SIG-M5 treated with dmso at 0.1 percent for 504 hours (cell line): ENCODE results near the gene LBX2.

Experiments used
- DNase-seq: peaks from one replicate; lab custom pipeline; 2025; ENCODE audit not compliant: unreplicated experiment; lab: John Stamatoyannopoulos, UW

The LBX2 gene

DNA sequence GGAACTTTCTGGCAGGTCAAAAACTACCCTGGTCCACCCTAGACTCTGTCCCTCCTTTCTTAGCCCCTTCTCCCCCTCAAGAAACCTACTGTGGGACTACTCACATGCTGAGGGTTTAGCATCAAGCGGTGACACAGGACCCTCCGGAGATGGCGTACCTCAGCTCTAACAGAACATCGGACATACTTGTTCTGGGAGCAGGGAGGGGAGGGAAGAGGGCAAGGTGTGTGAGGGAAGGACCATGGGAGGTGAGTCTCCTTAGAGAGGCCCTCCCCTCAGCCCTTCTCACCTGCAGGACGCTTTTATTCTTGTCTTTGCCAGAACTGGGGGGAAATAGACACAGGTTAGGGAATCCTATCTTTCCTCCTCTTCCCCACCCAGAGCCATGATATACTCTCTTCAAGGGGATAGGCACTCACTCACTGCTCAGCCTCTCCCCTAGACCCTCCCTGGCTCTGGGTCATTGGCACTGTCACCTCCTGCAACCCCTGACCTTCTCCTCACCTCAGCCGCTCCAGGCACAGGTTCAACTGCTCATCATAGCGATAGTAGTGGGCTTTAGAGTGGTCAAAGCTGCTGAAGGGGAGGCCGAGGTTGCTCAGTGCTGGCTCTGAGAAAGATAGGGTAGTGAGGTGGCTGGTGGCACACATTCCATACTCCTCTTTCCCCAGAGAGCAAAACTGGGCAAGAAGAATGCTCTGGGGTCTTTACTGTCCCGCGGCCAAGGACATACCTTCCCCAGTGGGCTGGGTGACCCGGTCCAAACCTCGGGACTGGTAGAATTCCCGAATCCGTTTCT is 6.2 kb upstream of the LBX2 start:
- DNase-seq: no peak

DNA sequence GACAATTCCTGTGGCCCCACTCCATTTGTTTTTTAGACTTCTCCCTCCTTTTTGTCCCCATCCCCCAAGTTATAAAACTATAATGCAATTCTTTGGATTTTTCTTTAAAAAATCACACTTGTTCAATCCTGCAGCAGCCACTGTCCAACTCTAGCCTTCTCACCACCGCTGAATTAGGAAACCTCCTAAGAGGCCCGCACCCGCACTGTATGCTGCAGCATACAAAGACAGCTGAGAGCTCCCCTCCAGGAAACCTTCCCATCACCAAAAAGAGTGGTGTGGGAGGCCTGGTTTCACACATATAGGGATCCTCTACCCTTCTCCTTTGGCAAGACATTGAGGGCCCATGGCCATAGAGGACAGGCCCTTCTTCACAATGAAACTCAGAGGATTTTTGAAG is 5.2 kb upstream of the LBX2 start:
- DNase-seq: no peak

DNA sequence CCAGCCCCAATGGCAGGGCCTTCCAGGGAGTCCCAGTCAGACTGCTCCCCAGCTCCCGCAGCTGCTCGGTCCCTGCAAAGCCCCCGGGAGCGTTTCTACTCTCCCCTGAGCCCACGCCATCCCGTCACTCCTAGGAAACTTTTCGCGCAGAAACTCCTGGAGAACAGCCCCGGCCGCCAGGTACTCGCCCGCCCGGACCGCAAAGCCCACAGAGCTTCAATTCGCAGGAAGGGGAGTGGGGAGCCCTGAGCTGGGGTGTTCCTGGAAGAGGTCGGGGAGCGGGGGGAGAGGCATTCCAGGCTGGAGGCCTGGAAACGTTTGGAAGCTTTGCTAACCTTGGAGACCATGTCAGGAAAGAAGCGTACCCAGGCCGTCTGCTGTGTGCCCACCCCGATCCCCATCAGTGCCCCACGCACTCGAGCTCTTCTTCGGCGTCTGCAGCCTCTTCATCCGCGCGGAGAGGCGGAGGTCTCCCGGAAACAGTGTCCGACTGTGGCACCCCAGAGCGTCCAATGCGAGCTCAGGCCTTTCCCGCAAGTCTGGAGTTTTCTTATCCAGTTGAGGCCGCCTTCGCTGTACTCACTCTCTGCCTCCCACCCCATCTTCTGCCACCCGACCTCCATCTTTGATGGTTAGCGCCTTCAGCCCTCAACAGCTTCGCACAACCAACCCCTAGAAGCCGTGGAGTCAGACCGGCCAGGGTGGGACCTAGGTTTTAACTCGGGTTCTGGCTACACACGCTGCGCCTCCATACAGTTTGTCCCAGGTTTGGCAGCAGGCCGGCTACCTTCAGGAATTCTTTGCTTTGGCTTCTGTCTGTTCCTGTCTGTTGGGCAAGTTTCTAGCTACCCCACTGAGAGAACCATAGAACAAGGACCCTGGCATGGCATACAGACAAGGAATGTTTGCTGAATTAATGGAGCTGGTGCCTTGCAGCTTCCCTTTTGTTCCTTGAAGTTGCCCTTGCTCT is 4.4 kb upstream of the LBX2 start:
- DNase-seq: no peak

DNA sequence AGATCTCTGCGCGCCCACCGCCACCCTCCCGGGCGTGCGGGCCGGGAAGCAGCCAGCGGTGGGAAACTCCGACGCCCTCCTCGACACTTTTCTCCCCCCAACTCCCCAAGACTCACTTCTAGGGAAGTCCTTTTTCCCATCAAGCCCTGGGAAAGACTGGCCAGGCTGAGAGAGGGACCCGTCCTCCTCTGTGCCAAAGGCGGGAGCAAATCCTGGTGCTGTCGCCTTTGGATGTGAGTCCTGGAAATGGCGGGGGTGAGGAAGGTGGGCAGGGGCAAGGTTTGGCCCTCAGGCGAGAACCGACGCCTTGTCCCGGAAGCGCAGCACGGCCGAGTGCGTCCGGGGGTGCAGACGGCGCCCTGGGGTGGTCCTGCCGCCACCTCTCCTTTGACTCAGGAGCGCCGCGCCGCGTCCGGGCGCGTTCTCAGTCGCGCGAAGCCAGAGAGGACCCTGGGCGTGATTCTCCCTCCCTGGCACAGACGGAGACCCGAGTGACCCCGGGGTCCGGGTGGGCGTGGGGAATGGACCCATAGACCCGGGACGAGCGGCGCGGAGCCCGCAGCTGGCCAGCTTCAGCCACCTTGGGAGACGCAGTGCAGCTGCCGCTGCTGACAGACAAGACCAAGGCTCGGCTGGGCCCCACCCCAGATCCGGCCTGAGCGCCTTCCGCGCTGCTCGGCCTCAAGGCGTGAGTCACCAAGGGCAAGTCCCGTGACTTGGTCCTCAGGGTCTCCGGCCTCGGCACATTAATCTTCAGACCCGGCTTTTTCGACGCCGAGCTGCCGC is 3.5 kb upstream of the LBX2 start:
- peak; percentile 45 for DNase-seq

DNA sequence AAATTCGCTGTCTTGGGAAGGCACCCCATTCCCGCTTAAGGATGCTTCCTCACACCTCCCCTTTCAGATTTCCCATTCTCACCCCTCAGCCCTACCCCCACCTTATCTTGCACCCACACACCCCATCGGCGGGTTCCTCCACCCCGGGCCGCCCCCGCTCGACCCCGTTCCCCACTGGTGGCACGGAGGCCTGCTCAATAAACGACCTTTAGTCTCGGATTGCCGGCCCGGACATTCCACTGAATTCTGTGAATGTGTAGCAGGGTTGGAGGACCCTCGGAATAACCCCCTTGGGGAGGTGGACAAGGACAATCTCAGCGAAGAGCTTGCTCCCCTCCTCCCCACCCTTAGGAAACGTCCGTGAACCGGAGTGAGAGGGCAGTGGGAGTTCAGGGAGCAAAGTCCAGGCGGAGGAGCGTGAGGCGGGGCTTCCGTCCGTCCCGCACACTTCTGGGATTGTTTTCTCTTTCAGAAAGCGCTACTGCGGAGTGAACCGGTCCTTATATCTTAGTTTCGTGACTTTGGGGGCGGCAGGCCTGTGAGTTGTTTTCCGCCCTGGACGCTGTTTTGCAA is 2.8 kb upstream of the LBX2 start:
- DNase-seq: no peak

DNA sequence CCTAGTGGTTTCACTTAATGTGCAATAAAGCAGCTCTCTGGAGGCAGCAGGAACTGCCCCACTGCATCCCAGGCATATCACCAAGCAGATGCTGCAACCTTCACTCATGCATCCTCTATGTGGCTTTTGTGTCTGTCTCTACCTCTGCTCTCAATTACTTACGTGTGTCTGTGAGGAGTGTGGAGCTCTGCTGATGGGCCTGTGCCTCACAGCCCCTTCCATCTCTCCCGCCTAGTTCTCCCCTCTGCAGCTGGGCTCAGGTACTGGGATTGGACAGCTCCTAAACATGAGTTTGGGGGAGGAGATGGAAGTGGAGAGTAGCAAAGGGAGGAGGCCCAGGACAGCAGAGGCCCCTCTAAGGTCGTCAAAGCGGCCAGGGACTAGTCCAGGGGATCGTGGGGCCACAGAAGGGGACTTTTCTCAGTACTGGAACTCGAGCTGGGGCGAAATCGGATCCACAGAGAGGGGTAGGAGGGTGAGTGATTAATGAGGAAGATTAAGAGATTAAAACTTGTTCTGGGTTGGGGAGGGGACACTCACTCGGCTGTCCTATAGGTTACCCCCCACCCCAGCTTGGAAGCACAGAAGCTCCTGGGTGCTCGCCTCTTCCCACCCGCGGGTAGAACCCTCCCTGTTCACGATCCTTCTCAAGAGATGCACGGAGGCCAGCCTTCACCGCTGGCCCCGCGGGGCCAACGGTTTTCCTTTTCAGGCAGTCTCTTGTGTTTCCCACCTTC is 2.1 kb upstream of the LBX2 start:
- no peak for DNase-seq

DNA sequence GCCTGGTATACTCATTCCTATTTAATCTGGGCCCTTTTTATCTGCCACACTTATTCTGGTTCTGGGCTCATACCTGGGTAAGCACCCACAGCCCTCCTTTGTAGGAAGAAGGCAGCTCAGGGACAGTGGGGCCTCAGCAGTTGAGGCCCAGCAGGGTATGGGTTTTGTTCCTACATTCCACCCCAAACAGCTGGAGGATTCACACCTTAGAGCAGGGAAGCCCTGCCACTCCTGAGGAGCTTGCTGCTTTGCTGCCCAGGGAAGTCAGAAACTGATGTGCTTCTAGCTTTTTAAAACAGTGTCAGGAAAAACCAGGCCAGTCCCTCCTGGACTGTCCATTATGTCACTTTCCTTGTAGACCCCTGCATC is 1.2 kb upstream of the LBX2 start:
- DNase-seq: no peak

DNA sequence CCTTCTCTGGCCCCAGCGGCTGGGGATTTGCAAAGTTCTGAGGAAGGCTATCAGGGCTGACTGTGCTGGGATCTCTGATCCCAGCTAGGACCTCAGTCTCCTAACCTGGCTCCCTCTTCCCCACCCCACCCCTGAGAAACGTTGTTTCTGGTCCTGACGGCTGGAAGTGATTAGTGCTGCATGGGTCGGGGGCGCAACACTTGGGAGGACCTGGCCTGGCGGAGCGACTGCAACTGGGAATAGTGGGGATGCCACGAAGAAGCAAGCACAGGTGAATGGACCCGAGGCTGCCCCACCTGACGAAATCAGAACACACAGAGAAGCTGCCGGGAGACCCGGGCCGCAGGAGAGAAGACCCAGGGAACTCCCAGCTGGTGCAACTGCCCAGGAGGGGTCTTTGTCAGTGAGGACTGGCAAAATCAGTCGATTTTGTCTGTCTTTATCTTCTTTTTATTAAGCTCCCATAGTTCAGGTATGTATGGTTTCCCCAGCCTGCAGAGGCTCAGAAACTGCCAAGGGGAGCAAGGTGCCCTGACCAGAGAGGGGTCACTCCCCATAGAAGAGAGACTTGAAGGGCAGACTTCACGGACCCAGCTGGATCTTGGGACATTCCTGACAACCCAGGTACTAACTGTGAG is 656 bp upstream of the LBX2 start:
- no peak for DNase-seq

DNA sequence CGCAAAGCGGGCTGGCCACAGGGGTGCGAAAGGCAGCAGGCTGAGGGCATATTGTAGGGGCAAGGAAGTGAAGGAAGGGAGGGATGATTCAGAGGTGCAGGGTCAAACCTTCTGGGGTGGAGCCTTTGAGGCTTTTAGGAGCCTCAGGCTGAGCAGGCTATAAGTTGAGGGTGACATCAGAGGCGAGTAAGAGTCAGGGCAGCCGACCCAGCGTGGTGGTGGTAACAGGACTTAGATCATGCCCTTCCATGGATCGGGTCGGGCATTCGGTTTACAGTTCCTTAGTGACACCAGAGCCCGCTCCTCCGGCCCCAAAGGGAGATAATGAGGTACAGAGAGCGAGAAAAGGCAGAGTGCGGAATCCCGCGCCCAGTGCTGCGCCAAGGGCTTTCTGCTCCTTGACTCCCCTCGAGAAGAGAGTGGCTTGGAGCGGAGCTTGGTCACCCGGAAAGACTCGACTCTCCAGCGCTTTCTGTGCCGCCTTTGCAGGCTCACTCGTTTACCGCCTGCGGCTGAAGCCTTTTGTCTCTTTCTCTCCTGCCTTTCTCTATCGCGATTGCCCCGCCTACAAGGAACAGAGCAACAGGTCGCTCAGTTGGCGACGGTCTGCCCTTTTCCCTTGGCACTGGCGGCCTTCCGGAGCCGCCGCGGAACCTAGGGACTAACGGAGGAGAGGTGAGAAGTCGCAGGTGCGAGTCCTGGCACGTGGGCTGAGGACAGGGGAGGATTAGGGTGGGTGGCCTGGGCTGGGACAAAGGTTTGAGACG is 720 bp downstream of the LBX2 start:
- DNase-seq: peak; percentile 38

DNA sequence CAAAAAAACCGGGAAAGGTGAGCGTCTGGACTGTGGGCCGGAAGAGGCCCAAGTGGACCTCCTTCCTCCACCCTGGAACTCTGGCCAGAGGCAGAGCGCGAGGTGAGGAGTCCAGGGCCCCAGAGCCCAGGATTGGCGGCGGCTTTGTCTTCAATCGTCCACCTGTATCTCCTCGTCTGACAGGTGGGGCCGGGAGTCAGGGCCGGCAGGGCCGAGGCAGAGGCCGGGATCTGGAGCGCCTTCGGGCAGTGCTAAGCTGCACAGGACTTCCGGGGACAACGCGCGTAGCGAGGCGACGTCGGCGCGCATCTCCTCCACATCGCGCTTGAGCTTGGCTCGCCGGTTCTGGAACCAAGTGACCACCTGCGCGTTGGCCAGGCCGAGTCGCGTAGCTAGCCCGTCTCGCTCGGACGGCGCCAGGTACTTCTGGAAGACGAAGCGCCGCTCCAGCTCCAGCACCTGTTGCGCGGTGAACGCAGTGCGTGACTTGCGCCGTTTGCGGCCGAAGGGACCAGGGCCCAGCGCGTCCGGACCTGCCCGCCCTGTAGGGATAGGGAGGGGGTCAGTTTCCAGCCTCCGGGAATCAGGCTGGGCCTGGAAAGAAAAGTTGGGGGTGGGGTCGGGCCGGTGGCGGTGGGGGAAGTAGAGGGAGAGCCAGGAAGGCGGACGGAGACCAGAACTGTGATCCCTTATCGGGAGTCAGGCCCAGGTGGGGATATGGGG is 1.5 kb downstream of the LBX2 start:
- DNase-seq: no peak

DNA sequence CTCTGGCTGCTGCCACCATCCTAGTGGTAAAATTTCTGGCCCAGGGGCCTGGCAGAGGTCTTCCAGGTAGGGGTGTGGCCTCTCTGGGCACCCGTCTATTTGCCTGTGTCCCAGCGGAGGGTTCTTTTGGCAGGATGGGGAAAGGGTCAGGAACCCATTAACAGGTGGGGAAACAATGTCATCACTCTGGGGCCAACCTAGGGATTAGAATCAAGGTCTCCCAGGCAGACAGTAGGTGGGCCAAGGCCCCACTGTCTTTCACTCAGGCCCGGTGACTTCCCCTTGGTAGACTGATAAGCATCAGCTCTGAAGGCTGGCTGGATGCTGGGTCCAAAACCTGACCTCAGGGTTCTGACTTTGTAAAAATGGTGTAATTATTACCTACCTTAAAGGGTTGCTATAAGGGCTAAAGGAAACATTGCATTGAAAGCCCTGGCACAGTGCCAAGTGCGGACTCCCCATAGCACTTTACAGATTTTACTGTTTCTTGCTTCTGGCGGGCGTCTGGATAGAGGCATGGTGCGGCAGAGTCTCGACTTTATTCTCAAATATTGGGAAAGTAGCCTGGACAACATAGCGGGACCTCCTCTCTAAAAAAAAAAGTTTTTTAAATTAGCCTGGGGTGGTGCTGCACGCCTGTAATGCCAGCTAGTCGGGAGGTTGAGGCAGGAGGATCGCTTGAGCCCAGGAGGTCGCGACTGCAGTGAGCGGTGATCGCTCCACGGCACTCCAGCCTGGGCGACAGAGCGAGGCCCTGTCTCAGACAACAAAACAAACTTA is 2.2 kb downstream of the LBX2 start:
- DNase-seq: no peak

DNA sequence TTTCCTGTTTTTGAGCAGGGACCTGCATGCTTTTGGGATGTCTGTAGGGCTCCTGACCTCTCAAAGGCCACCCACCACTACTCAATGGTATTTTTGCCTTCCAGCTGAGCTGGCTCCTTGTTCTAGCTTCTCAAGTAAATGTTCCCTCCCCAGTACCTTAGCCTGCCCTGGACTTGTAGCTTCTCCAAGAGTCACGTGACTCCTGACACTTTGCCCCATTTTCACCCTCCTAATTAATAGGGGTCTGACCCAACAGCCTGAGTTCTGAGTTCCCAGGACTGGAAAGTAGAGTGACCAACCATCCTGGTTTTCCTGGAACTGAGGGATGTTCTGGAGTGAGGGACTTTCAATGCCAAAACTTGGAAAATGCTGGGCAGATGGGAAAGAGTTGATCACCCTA is 4.0 kb downstream of the LBX2 start:
- no peak for DNase-seq

DNA sequence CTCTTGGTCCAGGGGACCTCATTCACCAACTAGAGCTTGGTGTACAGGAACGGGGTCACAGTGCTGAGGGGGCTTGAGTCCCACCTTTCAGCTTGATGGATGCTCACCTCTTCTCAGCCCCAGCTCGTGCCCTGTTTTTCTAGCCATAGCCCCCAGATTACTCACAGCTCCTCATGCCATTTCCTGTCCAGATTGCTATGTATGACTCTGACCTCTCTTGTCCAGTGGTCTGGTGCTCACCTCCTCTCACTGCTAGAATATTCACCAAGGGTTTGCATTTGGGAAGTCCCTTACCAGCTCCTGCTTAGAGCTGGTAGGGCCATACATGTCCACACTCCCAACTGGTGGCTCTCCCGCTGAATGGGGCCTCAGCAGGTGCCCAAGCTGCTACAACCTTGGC is 5.9 kb downstream of the LBX2 start:
- no peak for DNase-seq

DNA sequence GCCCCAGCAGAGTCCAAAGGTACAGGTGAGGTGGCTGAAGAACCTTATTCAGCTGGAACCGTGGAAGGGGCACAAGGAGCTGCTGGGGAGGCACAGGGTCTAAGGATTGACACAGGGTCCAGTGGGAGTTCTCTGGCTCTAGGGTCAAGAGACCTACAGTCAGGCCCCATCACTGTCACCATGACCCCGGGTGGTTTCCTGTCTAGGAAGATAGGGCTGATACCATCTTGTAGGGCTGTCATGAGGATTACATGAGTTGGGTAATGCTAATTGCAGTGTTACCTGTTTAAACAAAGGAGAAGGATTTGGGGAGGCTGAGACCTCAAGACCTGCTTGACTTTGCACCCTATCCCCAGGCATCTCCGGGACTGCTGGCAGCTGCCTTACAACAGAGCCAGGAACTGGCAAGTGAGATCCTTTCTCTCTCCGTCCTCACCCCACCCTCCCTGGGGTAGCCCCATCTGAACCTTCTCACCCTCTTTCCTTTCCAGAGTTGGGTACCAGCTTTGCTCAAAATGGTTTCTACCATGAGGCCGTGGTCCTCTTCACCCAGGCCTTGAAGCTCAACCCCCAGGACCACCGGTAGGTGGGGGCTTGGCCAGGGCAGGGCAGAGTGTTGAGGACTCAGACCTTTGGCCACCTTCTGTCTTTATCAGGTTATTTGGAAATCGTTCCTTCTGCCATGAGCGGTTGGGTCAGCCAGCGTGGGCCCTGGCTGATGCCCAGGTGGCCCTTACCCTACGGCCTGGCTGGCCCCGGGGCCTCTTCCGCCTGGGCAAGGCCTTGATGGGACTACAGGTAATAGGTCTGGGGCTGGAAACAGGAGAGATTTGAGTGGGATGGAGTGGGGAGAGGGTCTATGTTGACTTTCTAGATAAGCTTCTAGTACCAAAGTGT is 7.5 kb downstream of the LBX2 start:
- DNase-seq: no peak

DNA sequence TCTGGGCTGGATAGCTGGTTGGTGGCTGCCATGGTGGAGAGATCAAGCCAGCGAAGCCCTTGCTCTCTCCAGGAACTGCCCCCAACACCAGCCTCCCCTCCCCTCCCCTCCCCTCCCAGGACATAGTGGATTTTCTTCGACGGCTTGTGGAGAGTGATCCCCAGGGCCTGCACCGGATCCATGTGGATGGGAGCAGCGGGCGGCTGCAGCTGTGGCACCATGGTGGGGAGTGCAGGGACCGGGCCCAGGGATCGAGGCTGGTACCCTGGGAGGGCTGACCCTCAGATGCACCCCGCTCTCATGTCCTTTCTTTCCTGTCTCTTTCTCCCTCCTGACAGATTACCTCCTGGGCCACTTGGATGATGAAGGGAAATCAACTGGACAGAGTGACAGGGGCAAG is 9.5 kb downstream of the LBX2 start:
- DNase-seq: no peak

DNA sequence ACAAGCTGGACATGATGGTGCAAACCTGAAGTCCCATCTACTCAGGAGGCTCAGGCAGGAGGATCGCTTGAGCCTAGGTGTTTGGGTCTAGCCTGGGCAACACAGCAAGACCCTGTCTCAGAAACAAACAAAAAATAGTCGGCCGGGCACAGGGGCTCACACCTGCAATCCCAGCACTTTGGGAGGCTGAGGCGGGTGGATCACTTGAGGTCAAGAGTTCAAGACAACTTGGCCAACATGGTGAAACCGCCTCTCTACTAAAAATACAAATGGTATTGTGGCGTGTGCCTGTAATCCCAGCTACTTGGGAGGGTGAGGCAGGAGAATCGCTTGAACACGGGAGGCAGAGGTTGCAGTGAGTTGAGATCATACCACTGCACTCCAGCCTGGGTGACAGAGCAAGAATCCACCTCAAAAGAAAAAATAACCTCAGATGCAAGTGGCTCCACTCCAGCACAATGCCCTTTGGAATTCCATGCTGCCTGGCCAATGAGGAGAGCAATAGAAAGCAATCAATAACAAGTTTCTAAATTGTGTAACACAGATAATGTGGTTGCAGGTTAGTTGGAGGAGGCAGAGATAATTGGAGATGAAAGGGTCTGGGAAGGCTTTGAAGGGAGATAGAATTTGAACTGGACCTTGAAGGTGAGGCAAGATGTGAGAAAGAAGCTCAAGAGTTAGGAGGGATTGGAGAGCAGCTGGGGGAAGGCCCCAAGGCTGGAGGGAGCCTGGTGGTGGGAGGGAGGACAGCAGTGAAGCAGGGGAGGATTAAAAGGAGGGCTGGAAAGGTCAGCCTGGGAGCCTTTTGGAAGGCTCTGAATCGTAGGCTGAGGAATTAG is 10.5 kb downstream of the LBX2 start:
- DNase-seq: no peak
